GM12878 (cell line): ENCODE results near the gene SLC26A8. TPM values are rescaled to one million over a fixed set of nuclear protein-coding genes. Genes with fewer than 3 reads are reported as not detected.

Source experiments
- ATAC-seq: fragments of 200-7000 bp; cut with Tn5 transposase; 3 replicates; pipeline ENCODE4 v1.9.1; 2020; ENCODE audit warnings: mild to moderate bottlenecking, moderate library complexity
- BruUV-seq: library from RNA; stranded (reverse); fragments of 400-500 nt; replicated peaks from 2 replicates; lab custom pipeline; 2021; lab: Mats Ljungman, UMichigan
- CTCF ChIA-PET: fragments of 300-600 bp; sonication (Branson Sonifier 250); formaldehyde crosslinking; extraction: SDS; loops from one replicate; lab custom pipeline; 2021; ENCODE audit warnings: inconsistent platforms; lab: Yijun Ruan, JAX
- POLR2A ChIA-PET: fragments of 350-600 bp; formaldehyde crosslinking; extraction: SDS; loops from one replicate; lab custom pipeline; 2021; ENCODE audit warnings: inconsistent platforms; lab: Charles Lee
- RAD21 ChIA-PET: fragments of 300-600 bp; sonication (Branson Sonifier 250); formaldehyde crosslinking; loops from one replicate; lab custom pipeline; 2023; ENCODE audit warnings: antibody characterized with exemption; ENCODE audit not compliant: unreplicated experiment; lab: Charles Lee
- SMC1A ChIA-PET: fragments of 300-600 bp; sonication (Branson Sonifier 250); formaldehyde crosslinking; loops from one replicate; lab custom pipeline; 2023; ENCODE audit not compliant: unreplicated experiment, uncharacterized antibody; lab: Charles Lee
- DNase-seq: peaks from one replicate; pipeline ENCODE4 v3.0.0-alpha.2; 2011; ENCODE audit warnings: low read depth, low spot score
- FAIRE-seq: peaks from 3 replicates; lab custom pipeline; 2011; peaks lifted over from hg19 to GRCh38; lab: Jason Lieb, UNC
- H2AFZ ChIP-seq: 2 replicates; pipeline ENCODE4 v1.6.0; 2011; ENCODE audit warnings: low read depth, low read length, control low read depth; ENCODE audit not compliant: control insufficient read depth
- H3K27ac ChIP-seq: 2 replicates; pipeline ENCODE4 v1.5.1; 2011; ENCODE audit warnings: control low read depth; ENCODE audit not compliant: control insufficient read depth, insufficient read depth
- H3K27me3 ChIP-seq, 2 experiments: replicated peaks in 1 of 2; 2 replicates each; pipeline versions ENCODE4 v1.6.0 to v1.6.1; 2011; ENCODE audit warnings: low read length in 1 of 2; ENCODE audit not compliant: control insufficient read depth in 2 of 2, insufficient read depth in 2 of 2
- H3K36me3 ChIP-seq, 2 experiments: 2 replicates each; pipeline ENCODE4 v1.5.1; 2011; ENCODE audit warnings: low read length in 1 of 2; ENCODE audit not compliant: control insufficient read depth in 2 of 2, insufficient read depth in 2 of 2
- H3K4me1 ChIP-seq: 2 replicates; pipeline ENCODE4 v1.6.1; 2011; ENCODE audit warnings: mild to moderate bottlenecking, low read length, moderate library complexity, mixed read lengths; ENCODE audit not compliant: control insufficient read depth, insufficient read depth
- H3K4me2 ChIP-seq: 2 replicates; pipeline ENCODE4 v1.6.0; 2011; ENCODE audit warnings: control low read depth; ENCODE audit not compliant: control insufficient read depth, insufficient read depth
- H3K4me3 ChIP-seq: fragments of 200-600 bp; sonication (generic); 2 replicates; pipeline ENCODE4 v1.5.1; 2016
- H3K79me2 ChIP-seq: 2 replicates; pipeline ENCODE4 v1.6.0; 2011; ENCODE audit warnings: low read length; ENCODE audit not compliant: control insufficient read depth, insufficient read depth
- H3K9ac ChIP-seq: 2 replicates; pipeline ENCODE4 v1.8.0; 2011; ENCODE audit warnings: low read length, control low read depth, mixed read lengths; ENCODE audit not compliant: control insufficient read depth, insufficient read depth
- H3K9me3 ChIP-seq: replicated peaks from 3 replicates; pipeline ENCODE4 v1.5.1; 2011; ENCODE audit warnings: mild to moderate bottlenecking, low read length; ENCODE audit not compliant: control insufficient read depth, insufficient read depth
- H4K20me1 ChIP-seq: 2 replicates; pipeline ENCODE4 v1.6.0; 2011; ENCODE audit not compliant: control insufficient read depth, insufficient read depth
- BCL11A ChIP-seq: IDR thresholded peaks from 2 replicates; pipeline ENCODE4 v1.6.1; 2011; ENCODE audit warnings: low read depth, low read length
- KAT2A ChIP-seq: conservative IDR thresholded peaks from 2 replicates; pipeline ENCODE4 v1.6.1; 2011; ENCODE audit warnings: low read depth, low read length; ENCODE audit not compliant: control insufficient read depth
- MYC ChIP-seq: IDR thresholded peaks from 2 replicates; pipeline ENCODE4 v1.6.1; 2011; ENCODE audit warnings: mild to moderate bottlenecking, low read length, moderate library complexity, inconsistent platforms; ENCODE audit not compliant: insufficient read depth, insufficient replicate concordance, insufficient read length, severe bottlenecking
- POLR2A ChIP-seq: IDR thresholded peaks from 2 replicates; pipeline ENCODE4 v1.6.1; 2011; ENCODE audit warnings: low read depth, mild to moderate bottlenecking, low read length
- SKIL ChIP-seq: fragments of 450-650 bp; IDR thresholded peaks from 2 replicates; pipeline ENCODE4 v1.6.1; 2017; ENCODE audit warnings: mild to moderate bottlenecking, low read depth, inconsistent platforms; ENCODE audit not compliant: poor library complexity, severe bottlenecking
- SPI1 ChIP-seq: IDR thresholded peaks from 2 replicates; pipeline ENCODE4 v1.6.1; 2011; ENCODE audit warnings: low read depth, mild to moderate bottlenecking, low read length, moderate library complexity, borderline replicate concordance; ENCODE audit not compliant: insufficient read depth
- USF2 ChIP-seq: IDR thresholded peaks from 2 replicates; pipeline ENCODE4 v1.6.1; 2011; ENCODE audit warnings: low read depth, low read length, improper control_type of control experiment, borderline replicate concordance
- WGBS: methylation state at CpG from one replicate; pipeline ENCODE4 v1.1.6; 2016; ENCODE audit warnings: low lambda C conversion rate; ENCODE audit not compliant: insufficient replicate concordance, insufficient coverage; ENCODE audit errors: missing lambda C conversion rate; 5-methylcytosine and 5-hydroxymethylcytosine counted together
- in situ Hi-C: fragments of 300-500 bp; cut with MboI; formaldehyde crosslinking; loops from 9 replicates; pipeline ENCODE4 v1.14.3; 2018; ENCODE audit warnings: mixed read lengths
- intact Hi-C: fragments of 100-400 bp; cut with micrococcal nuclease; formaldehyde crosslinking; loops from one replicate; pipeline ENCODE4 v1.14.2; 2022; ENCODE audit not compliant: unreplicated experiment
- polyA plus RNA-seq, 11 experiments: library from polyadenylated mRNA; depleted of rRNA in 4 of 11; unstranded in 6 of 11; stranded (reverse) in 5 of 11; fragments of >200 nt; fragmentation: Nextera tagmentation in 4 of 11; fragmentation: Illumina TruSeq in 1 of 11; extraction: Ambion mirVana in 4 of 11; extraction: Trizol in 1 of 11; gene quantifications; 1 replicate in 1 of 11; 2 replicates in 10 of 11; pipeline versions ENCODE4 v1.2.1 to v1.2.3, GENCODE V29; 2011 to 2016; ENCODE audit warnings: inconsistent platforms in 2 of 11, missing spikeins in 2 of 11, low read depth in 1 of 11
- total RNA-seq, 4 experiments: library from RNA; depleted of rRNA in 3 of 4; stranded (reverse); fragments of >200 nt in 3 of 4; fragmentation: Illumina TruSeq in 1 of 4; extraction: Trizol in 1 of 4; gene quantifications; 2 replicates each; pipeline versions ENCODE4 v1.2.1 to v1.2.3, GENCODE V29; 2013 to 2021
- TF ChIP-seq, protein P1 (sequence below): fragments of 450-650 bp; IDR thresholded peaks from 2 replicates; pipeline ENCODE4 v1.6.1; 2016; ENCODE audit warnings: mild to moderate bottlenecking
- TF ChIP-seq, protein P2 (sequence below): fragments of 450-650 bp; formaldehyde crosslinking; IDR thresholded peaks from 2 replicates; pipeline ENCODE4 v1.4.0; 2020; ENCODE audit warnings: mild to moderate bottlenecking, moderate library complexity

SLC26A8 gene
- total and polyA plus RNA-seq, 10 of the 15 experiments (the other 5 are each of a cell fraction or from before 2014, with no cell fraction given), result 0.09 to 0.95 (median 0.27) TPM; not detected in 2

DNA sequence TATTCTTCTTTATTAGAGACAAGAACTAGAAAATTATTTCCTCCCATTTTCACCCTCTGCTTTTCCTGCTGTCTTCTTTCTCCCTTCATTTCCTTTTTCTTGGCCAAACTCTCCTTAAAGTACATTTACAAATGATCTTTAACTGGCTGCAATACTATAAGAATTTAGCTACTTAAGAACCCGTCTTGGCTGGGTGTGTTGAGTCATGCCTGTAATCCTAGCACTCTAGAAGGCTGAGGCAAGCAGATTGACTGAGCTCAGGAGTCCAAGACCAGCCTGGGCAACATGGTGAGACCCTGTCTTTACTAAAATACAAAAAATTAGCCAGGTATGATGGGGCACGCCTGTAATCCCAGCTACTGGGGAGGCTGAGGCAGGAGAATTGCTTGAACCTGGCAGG is 64.3 kb downstream of the SLC26A8 start:
- Histone ChIP-seq H3K27ac (no peak overlapping the region), H4K20me1 (no peaks in the 10 kb centered on the region), H3K27me3 (peaks cover 2 to 8% of the 10 kb centered on the region in 2 experiments; a peak in 3 of 4 replicates), H3K9ac (no peak overlapping the region), H3K36me3 (no peaks in the 10 kb centered on the region), H3K79me2 (no peaks in the 10 kb centered on the region), H3K4me2 (no peak overlapping the region), H3K9me3 (no peaks in the 10 kb centered on the region), H3K4me3 (no peak overlapping the region), H2AFZ (no peak overlapping the region), H3K4me1 (no peaks in the 10 kb centered on the region)
- CTCF ChIA-PET, result no interaction called here
- in situ Hi-C loops (no loop called here), intact Hi-C loops (no loop called here)
- no TSS peak for BruUV-seq
- no peak for TF ChIP-seq KAT2A
- TF ChIP-seq, protein P1, sequence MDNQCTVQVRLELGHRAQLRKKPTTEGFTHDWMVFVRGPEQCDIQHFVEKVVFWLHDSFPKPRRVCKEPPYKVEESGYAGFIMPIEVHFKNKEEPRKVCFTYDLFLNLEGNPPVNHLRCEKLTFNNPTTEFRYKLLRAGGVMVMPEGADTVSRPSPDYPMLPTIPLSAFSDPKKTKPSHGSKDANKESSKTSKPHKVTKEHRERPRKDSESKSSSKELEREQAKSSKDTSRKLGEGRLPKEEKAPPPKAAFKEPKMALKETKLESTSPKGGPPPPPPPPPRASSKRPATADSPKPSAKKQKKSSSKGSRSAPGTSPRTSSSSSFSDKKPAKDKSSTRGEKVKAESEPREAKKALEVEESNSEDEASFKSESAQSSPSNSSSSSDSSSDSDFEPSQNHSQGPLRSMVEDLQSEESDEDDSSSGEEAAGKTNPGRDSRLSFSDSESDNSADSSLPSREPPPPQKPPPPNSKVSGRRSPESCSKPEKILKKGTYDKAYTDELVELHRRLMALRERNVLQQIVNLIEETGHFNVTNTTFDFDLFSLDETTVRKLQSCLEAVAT, result no peak
- no peak for TF ChIP-seq POLR2A
- TF ChIP-seq, protein P2, sequence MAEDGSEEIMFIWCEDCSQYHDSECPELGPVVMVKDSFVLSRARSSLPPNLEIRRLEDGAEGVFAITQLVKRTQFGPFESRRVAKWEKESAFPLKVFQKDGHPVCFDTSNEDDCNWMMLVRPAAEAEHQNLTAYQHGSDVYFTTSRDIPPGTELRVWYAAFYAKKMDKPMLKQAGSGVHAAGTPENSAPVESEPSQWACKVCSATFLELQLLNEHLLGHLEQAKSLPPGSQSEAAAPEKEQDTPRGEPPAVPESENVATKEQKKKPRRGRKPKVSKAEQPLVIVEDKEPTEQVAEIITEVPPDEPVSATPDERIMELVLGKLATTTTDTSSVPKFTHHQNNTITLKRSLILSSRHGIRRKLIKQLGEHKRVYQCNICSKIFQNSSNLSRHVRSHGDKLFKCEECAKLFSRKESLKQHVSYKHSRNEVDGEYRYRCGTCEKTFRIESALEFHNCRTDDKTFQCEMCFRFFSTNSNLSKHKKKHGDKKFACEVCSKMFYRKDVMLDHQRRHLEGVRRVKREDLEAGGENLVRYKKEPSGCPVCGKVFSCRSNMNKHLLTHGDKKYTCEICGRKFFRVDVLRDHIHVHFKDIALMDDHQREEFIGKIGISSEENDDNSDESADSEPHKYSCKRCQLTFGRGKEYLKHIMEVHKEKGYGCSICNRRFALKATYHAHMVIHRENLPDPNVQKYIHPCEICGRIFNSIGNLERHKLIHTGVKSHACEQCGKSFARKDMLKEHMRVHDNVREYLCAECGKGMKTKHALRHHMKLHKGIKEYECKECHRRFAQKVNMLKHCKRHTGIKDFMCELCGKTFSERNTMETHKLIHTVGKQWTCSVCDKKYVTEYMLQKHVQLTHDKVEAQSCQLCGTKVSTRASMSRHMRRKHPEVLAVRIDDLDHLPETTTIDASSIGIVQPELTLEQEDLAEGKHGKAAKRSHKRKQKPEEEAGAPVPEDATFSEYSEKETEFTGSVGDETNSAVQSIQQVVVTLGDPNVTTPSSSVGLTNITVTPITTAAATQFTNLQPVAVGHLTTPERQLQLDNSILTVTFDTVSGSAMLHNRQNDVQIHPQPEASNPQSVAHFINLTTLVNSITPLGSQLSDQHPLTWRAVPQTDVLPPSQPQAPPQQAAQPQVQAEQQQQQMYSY (CRISPR knock-in tag), result no peak
- TF ChIP-seq USF2, result no peak
- TF ChIP-seq SPI1, result no peak
- no peak for TF ChIP-seq SKIL
- TF ChIP-seq MYC, result no peak
- TF ChIP-seq BCL11A, result no peak
- POLR2A ChIA-PET, result no interaction called here
- 2% methylated on average over 2 of the region's 2 CpGs for WGBS
- ATAC-seq (no peak), FAIRE-seq (no peak), DNase-seq (no peak)
- SMC1A ChIA-PET, result no interaction called here
- RAD21 ChIA-PET, result no interaction called here
